MCF 10A (cell line): ENCODE data around the gene CBY3. TPM values are rescaled to one million over a fixed set of nuclear protein-coding genes. Genes with fewer than 3 reads are reported as not detected.

ENCODE experiments used
- BruUV-seq: library from RNA; stranded (reverse); fragments of 400-500 nt; replicated peaks from 2 replicates; lab custom pipeline; 2021; lab: Mats Ljungman, UMichigan
- CTCF ChIA-PET: fragments of 300-600 bp; sonication (Branson Sonifier 250); formaldehyde crosslinking; extraction: SDS; loops from one replicate; lab custom pipeline; 2021; ENCODE audit warnings: antibody characterized with exemption, inconsistent platforms; lab: Yijun Ruan, JAX
- POLR2A ChIA-PET: fragments of 300-600, 350-650 bp; sonication (Branson Sonifier 250); formaldehyde crosslinking; extraction: SDS; loops from one replicate; lab custom pipeline; 2020; ENCODE audit warnings: antibody characterized with exemption, inconsistent platforms; lab: Yijun Ruan, JAX
- DNase-seq: peaks from one replicate; pipeline ENCODE4 v3.0.0-alpha.2; 2018; ENCODE audit not compliant: unreplicated experiment
- H3K27ac Mint-ChIP-seq: one replicate; pipeline ENCODE4 v1.8.0; 2022; ENCODE audit warnings: mild to moderate bottlenecking, low read depth, mixed read lengths; ENCODE audit not compliant: unreplicated experiment
- H3K27me3 Mint-ChIP-seq: one replicate; pipeline ENCODE4 v1.8.0; 2022; ENCODE audit warnings: mixed read lengths; ENCODE audit not compliant: insufficient read depth, unreplicated experiment
- H3K36me3 Mint-ChIP-seq: one replicate; pipeline ENCODE4 v1.8.0; 2022; ENCODE audit warnings: mild to moderate bottlenecking, moderate library complexity, mixed read lengths; ENCODE audit not compliant: insufficient read depth, unreplicated experiment
- H3K4me1 Mint-ChIP-seq: one replicate; pipeline ENCODE4 v1.8.0; 2022; ENCODE audit warnings: mixed read lengths; ENCODE audit not compliant: insufficient read depth, unreplicated experiment
- H3K4me3 Mint-ChIP-seq: one replicate; pipeline ENCODE4 v1.8.0; 2022; ENCODE audit warnings: mild to moderate bottlenecking, moderate library complexity, mixed read lengths; ENCODE audit not compliant: unreplicated experiment
- H3K9me3 Mint-ChIP-seq: one replicate; pipeline ENCODE4 v1.8.0; 2022; ENCODE audit warnings: mixed read lengths; ENCODE audit not compliant: unreplicated experiment
- CTCF ChIP-seq: fragments of 200-600 bp; IDR thresholded peaks from one replicate; pipeline ENCODE4 v1.8.0; 2022; ENCODE audit warnings: antibody characterized with exemption, mild to moderate bottlenecking; ENCODE audit not compliant: unreplicated experiment
- intact Hi-C: fragments of 100-400 bp; cut with micrococcal nuclease; formaldehyde crosslinking; loops from 2 replicates; pipeline ENCODE4 v1.14.1; 2022
- total RNA-seq: library from RNA; stranded (reverse); gene quantifications from 2 replicates; pipeline ENCODE4 v1.2.3, GENCODE V29; 2022

CBY3 gene
- total RNA-seq, 1 experiment from 2014 or later = not detected

GRCh38 chr5:179716286-179716685, 35.5 kb upstream of the CBY3 start:
- ChIA-PET POLR2A (interaction anchor here (1.2 to 3.6 kb wide), 6 partner anchors 11 to 38 kb away, joined by 3 to 19 read pairs (median 8); partner anchors contain the start of genes CANX and MAML1), CTCF (interaction anchor here (1.3 to 2.2 kb wide), 2 partner anchors 15 to 47 kb away, joined by 4 to 10 read pairs; no protein-coding TSS in a partner anchor)
- Mint-ChIP-seq H3K9me3 (no peaks in the 10 kb centered on the region), H3K36me3 (peaks cover 100% of the 10 kb centered on the region), H3K27me3 (no peaks in the 10 kb centered on the region), H3K4me1 (peaks cover 5% of the 10 kb centered on the region), H3K27ac (no peak overlapping the region), H3K4me3 (no peak overlapping the region)
- no peak for TF ChIP-seq CTCF
- DNase-seq = no peak
- BruUV-seq = no TSS peak
- intact Hi-C loops = no loop called here

GRCh38 chr5:179700401-179700918, 19.6 kb upstream of the CBY3 start:
- ChIA-PET CTCF (interaction anchor here (0.5 to 2.3 kb wide), 6 partner anchors 62 to 365 kb away, joined by 3 to 6 read pairs (median 3); partner anchors contain the start of gene HNRNPH1), POLR2A (interaction anchor here (0.5 to 8.2 kb wide), 24 partner anchors 9 to 213 kb away, joined by 3 to 137 read pairs (median 7); partner anchors contain the start of genes CBY3, HNRNPH1, MAML1 and SQSTM1)
- Mint-ChIP-seq H3K27ac (peak overlapping the region; percentile 99), H3K4me3 (peak overlapping the region; percentile 94), H3K9me3 (no peaks in the 10 kb centered on the region), H3K36me3 (peaks cover 66% of the 10 kb centered on the region), H3K4me1 (peaks cover 36% of the 10 kb centered on the region), H3K27me3 (no peaks in the 10 kb centered on the region)
- no peak for TF ChIP-seq CTCF
- DNase-seq = peak; percentile 42
- no TSS peak for BruUV-seq
- intact Hi-C loops = no loop called here

- TF ChIP-seq CTCF = no peak
- peak; percentile 59 for DNase-seq
- Mint-ChIP-seq H3K4me3 (peak overlapping the region; percentile 94), H3K36me3 (peaks cover 59% of the 10 kb centered on the region), H3K27ac (peak overlapping the region; percentile 99), H3K27me3 (no peaks in the 10 kb centered on the region), H3K4me1 (peaks cover 33% of the 10 kb centered on the region), H3K9me3 (no peaks in the 10 kb centered on the region)
- CTCF ChIA-PET = interaction anchor here (0.5 to 2.3 kb wide), 4 partner anchors 61 to 97 kb away, joined by 3 to 6 read pairs (median 4); partner anchors contain the start of gene HNRNPH1
- TSS peak; percentile 60 for BruUV-seq
- POLR2A ChIA-PET = interaction anchor here (0.6 to 8.2 kb wide), 27 partner anchors 9 to 969 kb away, joined by 3 to 137 read pairs (median 6); partner anchors contain the start of genes CBY3, HNRNPH1, MAML1 and MRNIP
- intact Hi-C loops = loop anchor here (1.0 to 2.0 kb wide), 3 partner anchors 21 to 77 kb away; partner anchors contain the start of gene MAML1
Measured at GRCh38 chr5:179699616-179700237, 18.9 kb upstream of the CBY3 start.
